ENCODE measurements around the gene PVRIG. TPM values are rescaled to one million over a fixed set of nuclear protein-coding genes. Genes with fewer than 3 reads are reported as not detected.

PVRIG gene
- total and polyA plus RNA-seq, 2 experiments from 2014 or later: 1.4 TPM; not detected in 1

DNA sequence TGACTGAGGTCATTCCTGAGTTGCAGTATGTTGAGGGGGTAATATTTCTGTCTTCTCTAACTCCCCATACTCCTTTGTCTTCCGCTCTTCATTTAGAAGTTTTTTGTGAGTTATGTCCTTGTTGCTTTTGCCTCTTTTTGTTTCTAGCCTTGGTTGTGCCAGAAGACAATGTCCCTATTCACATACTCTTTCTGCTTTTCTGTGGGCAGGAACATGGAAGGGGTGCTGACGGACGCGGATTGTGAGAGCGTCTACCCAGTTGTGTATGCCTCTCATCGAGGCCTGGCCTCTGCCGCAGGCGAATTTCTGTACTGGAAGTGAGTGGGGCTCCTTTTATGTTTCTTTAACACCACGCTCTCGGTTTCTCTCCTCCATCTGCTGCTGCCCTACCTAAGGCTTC lies 21.5 kb upstream of the PVRIG start:
- no peak overlapping the region for H3K4me2 ChIP-seq
- H3K79me2 ChIP-seq: no peaks in the 10 kb centered on the region
- WGBS (ENCODE audit: low lambda C conversion rate, missing lambda C conversion rate): 96% methylated on average over 10 of the region's 10 CpGs
- no peak for DNase-seq (ENCODE audit: low spot score)
- TF ChIP-seq, protein P1, sequence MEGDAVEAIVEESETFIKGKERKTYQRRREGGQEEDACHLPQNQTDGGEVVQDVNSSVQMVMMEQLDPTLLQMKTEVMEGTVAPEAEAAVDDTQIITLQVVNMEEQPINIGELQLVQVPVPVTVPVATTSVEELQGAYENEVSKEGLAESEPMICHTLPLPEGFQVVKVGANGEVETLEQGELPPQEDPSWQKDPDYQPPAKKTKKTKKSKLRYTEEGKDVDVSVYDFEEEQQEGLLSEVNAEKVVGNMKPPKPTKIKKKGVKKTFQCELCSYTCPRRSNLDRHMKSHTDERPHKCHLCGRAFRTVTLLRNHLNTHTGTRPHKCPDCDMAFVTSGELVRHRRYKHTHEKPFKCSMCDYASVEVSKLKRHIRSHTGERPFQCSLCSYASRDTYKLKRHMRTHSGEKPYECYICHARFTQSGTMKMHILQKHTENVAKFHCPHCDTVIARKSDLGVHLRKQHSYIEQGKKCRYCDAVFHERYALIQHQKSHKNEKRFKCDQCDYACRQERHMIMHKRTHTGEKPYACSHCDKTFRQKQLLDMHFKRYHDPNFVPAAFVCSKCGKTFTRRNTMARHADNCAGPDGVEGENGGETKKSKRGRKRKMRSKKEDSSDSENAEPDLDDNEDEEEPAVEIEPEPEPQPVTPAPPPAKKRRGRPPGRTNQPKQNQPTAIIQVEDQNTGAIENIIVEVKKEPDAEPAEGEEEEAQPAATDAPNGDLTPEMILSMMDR (IDR thresholded peaks at IDR 0.05; ENCODE audit: poor library complexity): no peak
- TF ChIP-seq EZH2phosphoT487 (IDR thresholded peaks at IDR 0.05; ENCODE audit: low read depth, severe bottlenecking, unreplicated experiment): no peak
- no peak for TF ChIP-seq EZH2 (IDR thresholded peaks at IDR 0.05; ENCODE audit: borderline replicate concordance)
- no peaks in the 10 kb centered on the region for H3K36me3 ChIP-seq (replicated peaks; ENCODE audit: insufficient read depth, low read depth)
- H3K27ac ChIP-seq: no peak overlapping the region
- no peaks in the 10 kb centered on the region for H3K9me2 ChIP-seq (replicated peaks; ENCODE audit: insufficient read depth)
- H3K9me3 ChIP-seq (ENCODE audit: low read depth): no peaks in the 10 kb centered on the region
- H2AFZ ChIP-seq: no peak overlapping the region
- H4K20me1 ChIP-seq (ENCODE audit: insufficient read depth, poor library complexity, severe bottlenecking): no peaks in the 10 kb centered on the region
- H3K27me3 ChIP-seq: peaks cover 3% of the 10 kb centered on the region
- H3K4me1 ChIP-seq (ENCODE audit: insufficient read depth): no peaks in the 10 kb centered on the region
- no peak overlapping the region for H3K4me3 ChIP-seq

DNA sequence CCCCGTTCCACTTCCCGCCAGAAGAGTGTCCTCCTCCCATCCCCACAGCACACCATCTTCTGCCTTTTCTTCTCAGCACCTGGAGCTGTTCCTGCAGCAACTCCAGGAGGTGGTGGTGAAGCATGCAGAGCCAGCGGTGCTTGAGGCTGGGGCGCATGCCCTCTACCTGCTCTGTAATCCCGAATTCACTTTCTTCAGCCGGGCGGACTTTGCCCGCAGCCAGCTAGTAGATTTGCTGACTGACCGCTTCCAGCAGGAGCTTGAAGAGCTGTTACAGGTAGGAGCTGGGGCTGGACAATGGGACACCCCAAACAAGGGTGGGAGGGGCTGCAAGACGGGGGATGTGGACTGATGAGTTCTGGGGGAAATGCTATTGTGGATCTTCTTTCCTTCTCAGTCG lies 19.1 kb upstream of the PVRIG start:
- no peaks in the 10 kb centered on the region for H3K4me1 ChIP-seq (ENCODE audit: insufficient read depth)
- no peaks in the 10 kb centered on the region for H3K36me3 ChIP-seq (replicated peaks; ENCODE audit: insufficient read depth, low read depth)
- peaks cover 10% of the 10 kb centered on the region for H3K27me3 ChIP-seq
- 57% methylated on average over 10 of the region's 11 CpGs for WGBS (ENCODE audit: low lambda C conversion rate, missing lambda C conversion rate)
- no peak overlapping the region for H2AFZ ChIP-seq
- DNase-seq (ENCODE audit: low spot score): peak; percentile 66
- no peak for TF ChIP-seq EZH2 (IDR thresholded peaks at IDR 0.05; ENCODE audit: borderline replicate concordance)
- TF ChIP-seq, protein P1 (IDR thresholded peaks at IDR 0.05; ENCODE audit: poor library complexity): no peak
- no peak for TF ChIP-seq EZH2phosphoT487 (IDR thresholded peaks at IDR 0.05; ENCODE audit: low read depth, severe bottlenecking, unreplicated experiment)
- no peak overlapping the region for H3K4me3 ChIP-seq
- no peaks in the 10 kb centered on the region for H3K9me2 ChIP-seq (replicated peaks; ENCODE audit: insufficient read depth)
- H4K20me1 ChIP-seq (ENCODE audit: insufficient read depth, poor library complexity, severe bottlenecking): no peaks in the 10 kb centered on the region
- H3K9me3 ChIP-seq (ENCODE audit: low read depth): no peaks in the 10 kb centered on the region
- no peaks in the 10 kb centered on the region for H3K79me2 ChIP-seq
- H3K27ac ChIP-seq: no peak overlapping the region
- no peak overlapping the region for H3K4me2 ChIP-seq

- WGBS (ENCODE audit: low lambda C conversion rate, missing lambda C conversion rate): 89% methylated on average over 9 of the region's 9 CpGs
- Histone ChIP-seq H3K36me3 (replicated peaks; ENCODE audit: insufficient read depth, low read depth) (no peaks in the 10 kb centered on the region), H3K27ac (no peak overlapping the region), H3K4me1 (ENCODE audit: insufficient read depth) (no peaks in the 10 kb centered on the region), H2AFZ (no peak overlapping the region), H3K9me3 (ENCODE audit: low read depth) (no peaks in the 10 kb centered on the region), H3K27me3 (peaks cover 10% of the 10 kb centered on the region), H4K20me1 (ENCODE audit: insufficient read depth, poor library complexity, severe bottlenecking) (no peaks in the 10 kb centered on the region), H3K4me3 (no peak overlapping the region), H3K79me2 (no peaks in the 10 kb centered on the region), H3K4me2 (no peak overlapping the region), H3K9me2 (replicated peaks; ENCODE audit: insufficient read depth) (no peaks in the 10 kb centered on the region)
- DNase-seq (ENCODE audit: low spot score): no peak
- TF ChIP-seq, protein P1 (IDR thresholded peaks at IDR 0.05; ENCODE audit: poor library complexity): no peak
- no peak for TF ChIP-seq EZH2 (IDR thresholded peaks at IDR 0.05; ENCODE audit: borderline replicate concordance)
- TF ChIP-seq EZH2phosphoT487 (IDR thresholded peaks at IDR 0.05; ENCODE audit: low read depth, severe bottlenecking, unreplicated experiment): no peak
Measured at GRCh38 chr7:100204454-100204853, 15.3 kb upstream of the PVRIG start.
